Daoy (cell line): ENCODE results near the gene ROBO2. TPM values are rescaled to one million over a fixed set of nuclear protein-coding genes. Genes with fewer than 3 reads are reported as not detected.
"Not testable (repeated sequence)": the region's sequence is repeated elsewhere in the genome, so short reads cannot be mapped to it uniquely, and the experiment has no call there.

ENCODE experiments used
- DNase-seq: peaks from one replicate; pipeline ENCODE4 v3.0.0-alpha.2; 2015; ENCODE audit warnings: low read depth
- total RNA-seq: library from RNA; depleted of rRNA; stranded (reverse); fragments of >200 nt; shearing (Covaris generic); gene quantifications from 2 replicates; pipeline ENCODE4 v1.2.3, GENCODE V29; 2014

The ROBO2 gene
- total RNA-seq, 1 experiment from 2014 or later, result not detected

- no peak for DNase-seq
Measured at GRCh38 chr3:77326586-77326985, 286.7 kb downstream of the ROBO2 start.

GRCh38 chr3:77328690-77329089, 288.8 kb downstream of the ROBO2 start:
- DNase-seq, result no peak

GRCh38 chr3:77329116-77329515, 289.2 kb downstream of the ROBO2 start:
- DNase-seq, result no peak

DNA sequence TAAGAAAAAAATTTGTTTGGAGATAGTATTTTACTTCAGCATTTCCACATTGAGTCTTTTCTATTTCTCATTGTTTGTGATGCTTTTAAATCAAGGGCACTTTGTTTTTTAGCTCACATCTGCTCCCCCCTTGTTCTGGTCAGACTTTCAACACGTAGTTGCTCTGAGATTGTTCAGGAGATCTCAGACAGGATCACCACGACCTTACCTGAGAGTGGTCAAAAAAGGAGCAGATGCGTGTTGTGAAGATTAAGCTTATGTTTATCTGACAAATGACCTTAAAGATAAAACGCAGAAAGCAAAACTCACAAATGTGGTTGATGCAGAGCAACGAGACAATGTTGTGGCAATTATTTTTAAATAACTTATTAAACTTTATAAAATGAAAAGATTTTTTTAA, 298.3 kb downstream of the ROBO2 start:
- DNase-seq, result no peak

GRCh38 chr3:77342027-77342426, 302.1 kb downstream of the ROBO2 start:
- DNase-seq, result no peak

DNA sequence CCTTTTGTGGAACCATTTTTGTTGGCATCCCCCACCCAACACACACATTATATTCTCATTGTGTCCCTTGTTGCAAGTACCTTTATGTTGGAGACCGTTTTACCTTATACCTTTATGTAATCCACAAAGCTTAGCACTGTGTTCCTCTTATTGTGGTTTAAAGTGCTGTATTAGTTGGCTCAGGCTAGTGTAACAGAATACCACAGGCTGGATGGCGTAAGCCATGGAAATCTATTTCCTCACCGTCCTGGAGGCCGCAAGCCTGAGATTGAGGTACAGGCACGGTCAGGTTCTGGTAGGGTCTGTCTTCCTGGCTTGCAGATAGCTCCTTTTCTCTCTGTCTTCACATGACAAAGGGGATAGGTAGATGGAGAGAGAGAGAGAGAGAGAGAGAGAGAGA, 302.8 kb downstream of the ROBO2 start:
- DNase-seq, result no peak

DNA sequence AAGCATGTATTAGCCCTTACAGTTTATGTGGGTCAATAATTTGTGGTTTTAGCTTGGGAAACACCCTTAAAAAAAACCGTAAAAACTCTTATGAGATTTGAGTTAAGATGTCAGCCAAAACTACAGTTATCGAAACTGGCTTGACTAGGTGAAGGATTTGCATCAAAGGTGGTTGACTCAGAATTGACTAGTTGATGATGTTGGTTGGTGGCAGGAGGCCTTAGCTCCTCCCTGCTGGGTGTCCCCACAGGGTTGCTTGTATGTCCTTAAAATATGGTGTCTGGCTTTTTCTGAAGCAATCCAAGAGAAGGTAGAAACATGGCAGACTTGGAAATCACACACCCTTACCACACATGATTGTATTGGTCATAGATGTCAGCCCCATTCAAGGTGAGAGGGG, 305.1 kb downstream of the ROBO2 start:
- DNase-seq, result no peak

GRCh38 chr3:77348244-77348855, 308.5 kb downstream of the ROBO2 start:
- DNase-seq, result peak; percentile 4

DNA sequence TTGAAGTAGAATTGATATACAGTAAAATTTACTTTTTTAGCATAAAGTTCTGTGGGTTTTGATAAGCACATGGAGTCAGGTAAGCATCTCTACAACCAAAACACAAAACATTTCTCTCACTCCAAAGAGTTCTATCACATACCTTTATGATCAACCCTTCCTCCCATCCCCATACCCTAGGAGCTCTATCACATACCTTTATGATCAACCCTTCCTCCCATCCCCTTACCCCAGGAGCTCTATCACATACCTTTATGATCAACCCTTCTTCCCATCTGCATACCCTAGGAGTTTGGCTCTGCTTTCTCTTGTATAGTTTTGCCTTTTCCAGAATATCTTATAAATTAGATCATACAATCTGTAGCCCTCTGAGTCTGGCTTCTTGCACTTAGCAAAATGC, 315.1 kb downstream of the ROBO2 start:
- DNase-seq, result no peak

DNA sequence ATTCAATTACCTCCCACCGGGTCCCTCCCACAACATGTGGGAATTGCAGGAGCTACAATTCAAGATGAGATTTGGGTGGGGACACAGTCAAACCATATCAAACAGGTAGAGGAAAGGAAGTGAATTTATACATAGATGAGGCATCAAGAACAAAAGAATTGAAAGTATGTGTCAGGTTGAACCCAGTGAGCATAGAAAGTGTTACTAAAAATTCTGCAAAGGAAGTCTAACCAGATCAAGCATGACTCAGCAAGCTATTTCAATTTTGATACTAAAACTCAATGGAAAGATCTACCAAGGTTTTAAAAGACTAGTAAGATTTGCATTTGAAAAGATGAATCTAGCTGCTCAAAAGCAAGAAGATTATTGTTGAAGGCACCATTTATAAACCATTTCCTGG, 323.0 kb downstream of the ROBO2 start:
- no peak for DNase-seq

- no peak for DNase-seq
Measured at GRCh38 chr3:77365152-77365551, 325.3 kb downstream of the ROBO2 start.

DNA sequence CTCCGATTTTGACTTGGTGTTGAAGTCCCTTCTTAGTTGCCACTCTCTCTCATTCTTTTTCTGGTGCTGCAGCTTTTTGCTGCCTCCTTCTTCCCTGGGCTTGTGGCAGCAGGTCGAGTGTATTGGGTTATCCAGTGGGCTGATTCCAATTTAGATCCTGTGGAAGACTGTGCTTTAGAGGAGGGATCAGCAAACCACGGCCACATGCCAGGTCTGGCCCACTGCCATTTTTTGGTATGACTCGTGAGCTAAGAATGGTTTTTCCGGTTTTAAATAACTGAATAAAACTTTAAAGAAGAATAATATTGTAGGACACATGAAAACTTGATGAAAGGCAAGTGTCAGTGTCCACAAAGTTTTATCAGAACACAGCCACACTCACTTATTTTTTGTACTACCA, 330.5 kb downstream of the ROBO2 start:
- peak; percentile 5 for DNase-seq

DNA sequence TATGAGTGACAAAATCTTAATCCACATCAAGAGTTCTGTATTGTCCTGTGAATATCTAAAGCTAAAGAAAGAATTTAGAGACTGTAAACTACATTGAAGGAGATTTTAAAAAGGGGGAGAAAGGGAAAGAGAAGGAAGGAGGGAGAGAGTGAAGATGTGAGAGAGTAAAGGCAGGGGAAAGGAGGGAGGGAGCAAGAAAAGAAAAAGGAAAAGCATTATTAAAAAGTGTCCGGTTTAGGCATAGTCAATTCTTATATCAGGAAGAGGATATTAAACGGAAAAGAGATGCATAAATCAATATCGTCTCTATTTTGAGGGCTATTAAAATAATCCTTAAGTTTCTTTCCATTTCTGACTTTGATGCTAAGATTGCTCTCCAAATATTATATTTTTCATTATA, 332.1 kb downstream of the ROBO2 start:
- DNase-seq, result no peak

DNA sequence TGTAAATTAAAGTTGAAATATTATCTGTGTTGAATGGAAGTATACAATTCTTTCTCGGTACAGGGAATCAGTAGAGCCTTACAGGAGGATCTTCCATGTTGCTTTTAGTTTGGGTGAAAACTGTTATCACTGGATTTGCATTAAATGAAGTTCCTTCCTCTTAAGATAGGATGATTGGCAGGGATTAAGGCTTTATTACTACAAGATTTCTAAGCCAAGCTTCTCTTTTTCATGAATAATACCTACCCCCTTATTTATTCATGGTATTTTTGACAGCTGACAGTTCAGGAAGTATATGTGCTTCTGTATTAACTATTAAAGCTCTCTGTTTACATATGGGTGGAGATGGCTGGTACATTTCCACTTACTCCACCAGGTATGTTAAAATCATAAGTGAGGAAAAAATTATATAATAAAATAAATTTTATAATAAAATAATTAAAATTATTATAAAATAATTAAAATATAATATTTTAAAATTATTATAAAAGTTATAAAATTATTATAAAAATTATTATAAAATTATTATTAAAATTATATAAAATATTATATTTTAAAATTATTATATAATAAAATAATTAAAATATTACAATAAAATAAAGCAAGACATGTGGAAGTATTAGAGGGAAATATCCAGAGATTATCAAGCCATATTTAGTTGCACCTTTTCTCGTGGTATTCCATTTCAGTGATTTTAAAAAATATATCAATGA, 332.9 kb downstream of the ROBO2 start:
- no peak for DNase-seq

DNA sequence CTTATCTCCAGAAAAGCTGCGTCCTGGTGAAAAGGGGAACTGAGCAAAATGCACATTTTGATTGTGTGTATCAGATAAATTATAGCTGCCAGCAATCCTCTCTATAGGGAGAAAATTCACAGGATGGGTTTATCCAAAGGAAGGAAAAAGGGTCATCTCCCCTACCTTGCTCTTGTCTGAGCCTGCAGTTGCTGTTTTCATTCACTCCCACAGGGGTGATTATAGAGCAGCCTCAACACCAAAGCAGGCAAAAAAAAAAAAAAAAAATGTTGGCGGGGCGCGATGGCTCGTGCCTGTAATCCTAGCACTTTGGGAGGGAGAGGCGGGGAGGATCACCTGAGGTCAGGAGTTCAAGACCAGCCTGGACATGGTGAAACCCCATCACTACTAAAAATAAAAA, 333.7 kb downstream of the ROBO2 start:
- DNase-seq, result no peak

GRCh38 chr3:77376511-77376910, 336.6 kb downstream of the ROBO2 start:
- DNase-seq, result no peak

DNA sequence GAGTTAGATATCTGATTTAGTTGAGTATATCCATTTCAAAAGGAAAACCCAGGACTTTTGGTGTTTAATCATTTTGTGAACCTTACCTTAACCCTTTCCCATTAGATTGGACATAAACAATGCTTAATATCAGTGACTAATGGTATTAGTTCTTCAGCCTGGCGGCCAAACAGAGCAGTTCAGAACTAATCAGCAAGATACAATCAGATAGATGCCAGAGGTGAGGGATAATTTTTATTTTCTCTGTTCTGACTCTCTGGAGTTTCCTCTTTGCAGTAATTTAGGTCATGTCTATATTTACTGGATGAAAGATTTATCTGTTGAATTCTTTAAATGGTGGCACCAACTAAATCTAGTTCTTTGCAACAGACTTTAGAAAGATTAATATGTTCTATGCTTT, 337.8 kb downstream of the ROBO2 start:
- DNase-seq, result no peak

- no peak for DNase-seq
Measured at GRCh38 chr3:77380136-77380535, 340.2 kb downstream of the ROBO2 start.

GRCh38 chr3:77381431-77381830, 341.5 kb downstream of the ROBO2 start:
- DNase-seq, result no peak

DNA sequence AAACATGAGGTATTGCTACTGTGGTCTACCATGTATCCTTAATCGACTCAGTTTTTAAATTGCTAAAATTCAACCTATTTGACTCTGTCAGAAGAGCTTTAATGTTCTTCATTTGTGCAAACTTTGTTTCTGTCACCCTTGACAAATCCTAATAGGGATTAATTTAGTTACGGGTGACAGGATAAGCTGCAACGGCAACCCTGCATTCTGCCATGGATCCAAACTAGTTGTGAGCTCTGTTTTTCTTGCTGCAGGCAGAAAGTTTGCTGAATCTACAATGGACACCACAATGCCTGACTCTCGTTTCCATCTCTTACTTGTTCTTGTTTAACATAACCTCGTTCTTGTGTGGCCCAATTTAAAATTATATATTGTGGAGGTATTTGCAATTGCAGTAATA, 352.3 kb downstream of the ROBO2 start:
- no peak for DNase-seq

GRCh38 chr3:77394046-77394445, 354.1 kb downstream of the ROBO2 start:
- DNase-seq, result no peak

GRCh38 chr3:77404871-77405270, 365.0 kb downstream of the ROBO2 start:
- DNase-seq, result no peak

GRCh38 chr3:77407441-77407840, 367.5 kb downstream of the ROBO2 start:
- no peak for DNase-seq

GRCh38 chr3:77410334-77410733, 370.4 kb downstream of the ROBO2 start:
- not testable (repeated sequence) for DNase-seq
